ENCODE measurements around the gene PRDX5.

- TF ChIP-seq CTCF (conservative IDR thresholded peaks at IDR 0.05; ENCODE audit: low read length) (no peak), EZH2phosphoT487 (IDR thresholded peaks at IDR 0.05; ENCODE audit: borderline replicate concordance) (no peak)
Measured at GRCh38 chr11:64339754-64340408, 22.0 kb downstream of the PRDX5 start, which contains the start of gene CCDC88B.
